HG02870 (cell line): ENCODE data around the gene GTF2H2.
"Not testable (repeated sequence)": the region's sequence is repeated elsewhere in the genome, so short reads cannot be mapped to it uniquely, and the experiment has no call there.

Source experiments
- ATAC-seq: cut with Tn5 transposase; IDR thresholded peaks from one replicate; pipeline ENCODE4 v1.9.1; 2021; ENCODE audit warnings: mild to moderate bottlenecking, moderate library complexity; ENCODE audit not compliant: unreplicated experiment

Gene GTF2H2

DNA sequence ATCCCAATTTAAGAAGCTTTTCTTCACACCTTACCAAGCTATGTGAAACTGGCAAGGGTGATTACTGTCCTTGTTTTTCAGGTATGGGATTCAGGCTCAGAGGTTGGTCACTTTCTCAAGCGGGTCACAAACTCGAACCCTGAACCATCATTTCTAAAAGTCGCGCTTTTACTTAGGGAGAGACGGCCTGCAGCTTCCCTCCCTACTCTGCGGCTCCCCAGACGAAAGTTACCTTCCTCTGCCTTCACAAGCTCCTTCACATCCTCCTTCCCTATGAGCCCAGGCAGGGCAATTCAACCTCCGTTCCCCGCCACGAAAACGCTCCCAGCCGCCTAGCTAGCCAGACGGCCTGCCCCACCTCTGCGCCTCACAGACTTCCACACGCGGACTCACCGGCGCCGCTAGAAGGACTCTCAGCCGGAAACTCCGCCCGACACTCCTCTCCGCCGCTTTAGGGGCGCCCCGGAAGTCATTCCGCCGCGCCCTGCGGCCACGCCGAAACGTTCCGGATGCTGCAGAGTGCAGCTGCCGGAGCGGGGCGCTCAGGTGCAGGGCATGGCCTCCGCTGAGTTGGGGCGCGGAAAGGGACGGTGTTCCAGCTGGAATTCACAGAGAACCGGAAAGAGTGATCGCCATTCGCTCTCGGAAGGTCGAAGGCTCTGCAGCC, at the start of gene GTF2H2:
GTF2H2 (minus strand) TSS at position 415 of the 667 bp plus-strand sequence. CDS start 4,913 bp downstream, outside the sequence.
- peak; percentile 94 for ATAC-seq

GRCh38 chr5:71109730-71110275, 42.3 kb upstream of the GTF2H2 start:
- ATAC-seq, result not testable (repeated sequence)

DNA sequence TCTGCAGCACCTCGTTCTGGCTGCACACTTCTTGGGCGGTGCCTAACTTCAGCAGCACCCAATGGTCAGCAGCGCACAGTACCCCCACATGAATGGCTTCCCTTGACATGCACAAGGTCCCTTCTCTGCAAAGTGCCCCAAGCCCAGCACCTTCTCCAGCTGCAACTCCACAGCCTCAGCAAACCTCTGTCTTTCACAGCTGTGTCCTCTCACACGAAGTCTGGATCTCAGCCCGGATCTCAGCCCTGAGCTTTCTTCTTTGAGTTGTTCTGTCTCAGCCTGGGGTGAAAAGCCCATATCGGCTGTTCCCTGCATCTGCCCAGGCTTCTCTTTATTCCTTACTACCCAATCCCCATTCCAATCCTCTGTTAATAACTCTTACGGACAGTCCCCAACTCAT, 32.5 kb upstream of the GTF2H2 start:
- ATAC-seq, result not testable (repeated sequence)

DNA sequence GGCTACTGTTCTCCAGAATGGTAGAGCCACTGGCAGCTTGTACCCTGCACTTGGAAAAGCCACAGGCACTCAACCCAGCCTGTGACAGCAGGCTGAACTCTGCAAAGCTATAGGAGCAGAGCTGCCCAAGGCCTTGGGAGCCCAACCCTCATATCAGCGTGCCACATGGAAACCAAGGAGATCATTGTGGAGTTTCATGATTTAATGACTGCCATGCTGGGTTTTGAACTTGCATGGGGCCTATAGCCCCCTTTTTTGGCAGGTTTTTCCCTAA, 30.4 kb upstream of the GTF2H2 start:
- not testable (repeated sequence) for ATAC-seq

GRCh38 chr5:71097173-71097929, 29.9 kb upstream of the GTF2H2 start:
- not testable (repeated sequence) for ATAC-seq

DNA sequence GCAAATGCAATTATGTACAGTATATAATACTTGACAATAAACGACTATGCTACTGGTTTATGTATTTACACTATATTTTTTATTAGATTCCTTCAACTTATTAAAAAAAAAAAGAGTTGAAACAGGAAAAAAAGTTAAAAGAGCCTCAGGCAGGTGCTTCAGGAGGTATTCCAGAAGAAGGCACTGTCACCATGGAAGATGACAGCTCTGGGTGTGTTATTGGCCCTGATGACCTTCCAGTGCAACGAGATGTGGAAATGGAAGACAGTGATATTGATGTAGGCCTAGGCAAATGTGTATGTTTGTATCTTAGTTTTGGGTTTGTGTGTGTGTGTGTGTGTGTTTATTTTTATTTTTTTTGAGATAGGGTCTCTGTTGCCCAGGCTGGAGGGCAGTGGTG, 22.3 kb upstream of the GTF2H2 start:
- not testable (repeated sequence) for ATAC-seq

DNA sequence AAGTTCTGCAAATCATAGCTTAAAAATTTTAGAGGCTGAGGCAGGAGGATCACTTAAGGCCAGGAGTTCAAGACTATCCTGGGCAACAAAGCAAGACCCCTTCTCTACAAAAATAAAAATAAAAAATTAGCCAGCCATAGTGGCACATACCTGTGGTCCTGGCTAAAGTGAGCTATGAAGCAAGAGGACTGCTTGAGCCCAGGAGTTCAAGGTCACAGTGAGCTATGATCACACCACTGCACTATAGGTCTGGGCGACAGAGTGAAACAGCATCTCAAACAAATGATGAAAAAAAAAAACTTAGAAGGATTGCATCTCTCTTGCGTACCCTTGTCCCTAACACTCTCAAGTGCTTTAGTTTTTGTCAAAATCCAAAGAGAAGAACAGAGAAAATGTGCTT, 21.3 kb upstream of the GTF2H2 start:
- not testable (repeated sequence) for ATAC-seq

GRCh38 chr5:71086145-71086544, 18.7 kb upstream of the GTF2H2 start:
- ATAC-seq, result not testable (repeated sequence)

DNA sequence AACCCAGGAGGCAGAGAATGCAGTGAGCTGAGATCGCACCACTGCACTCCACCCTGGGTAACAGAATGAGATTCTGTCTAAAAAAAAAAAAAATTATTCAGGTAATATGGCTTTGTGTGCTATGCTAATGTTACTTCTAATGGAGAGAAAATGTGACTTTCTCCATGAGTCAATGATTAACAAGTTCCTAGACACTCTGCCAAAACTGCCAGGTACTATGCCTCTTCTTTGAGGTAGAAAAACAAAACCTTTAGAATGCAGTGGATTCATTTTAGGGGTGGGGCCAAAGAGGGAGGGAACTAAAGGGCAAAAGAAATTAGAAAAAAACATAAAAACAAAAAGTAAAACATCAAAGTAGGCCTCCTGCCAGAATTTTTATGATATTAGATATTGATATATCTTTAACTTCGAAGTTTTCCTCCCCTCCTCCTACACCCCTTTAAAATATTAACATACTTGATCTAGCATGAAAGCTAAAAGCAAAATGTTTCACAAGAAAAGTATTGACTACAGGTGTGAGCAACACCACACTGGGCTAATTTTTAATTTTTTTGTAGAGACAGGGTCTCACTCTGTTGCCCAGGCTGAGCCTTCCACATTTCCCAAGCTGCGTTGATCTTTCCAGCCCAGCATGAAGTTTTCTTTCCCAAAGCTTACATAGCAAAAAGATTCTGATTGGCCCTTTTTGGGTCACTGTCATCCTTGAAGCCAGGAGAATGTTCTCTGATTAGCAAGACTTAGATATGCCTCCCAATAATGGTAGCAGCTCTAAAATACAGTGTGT, 17.0 kb upstream of the GTF2H2 start:
- ATAC-seq, result not testable (repeated sequence)

- ATAC-seq, result not testable (repeated sequence)
Measured at GRCh38 chr5:71082898-71083297, 15.4 kb upstream of the GTF2H2 start.

GRCh38 chr5:71082340-71082739, 14.9 kb upstream of the GTF2H2 start:
- ATAC-seq, result not testable (repeated sequence)

- ATAC-seq, result not testable (repeated sequence)
Measured at GRCh38 chr5:71061322-71061721, 6.2 kb downstream of the GTF2H2 start.

DNA sequence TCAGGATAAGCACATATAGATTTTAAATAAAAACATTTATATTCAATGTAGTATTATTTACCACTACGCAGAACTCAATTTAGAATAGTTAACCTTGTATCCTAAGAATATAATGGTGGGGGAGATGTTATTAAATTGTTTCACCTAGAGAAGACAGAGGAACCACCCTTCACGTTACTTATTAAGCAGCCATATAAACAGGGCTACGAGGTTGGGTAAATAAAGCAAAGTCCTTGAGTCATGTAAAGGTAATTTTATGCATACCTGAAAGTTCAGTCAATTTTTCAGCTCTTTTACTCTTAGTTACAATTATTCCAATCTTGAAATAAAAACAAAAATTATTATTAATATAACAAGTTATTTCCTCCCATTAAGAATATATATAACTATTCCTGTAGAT, 8.1 kb downstream of the GTF2H2 start:
- ATAC-seq, result not testable (repeated sequence)

DNA sequence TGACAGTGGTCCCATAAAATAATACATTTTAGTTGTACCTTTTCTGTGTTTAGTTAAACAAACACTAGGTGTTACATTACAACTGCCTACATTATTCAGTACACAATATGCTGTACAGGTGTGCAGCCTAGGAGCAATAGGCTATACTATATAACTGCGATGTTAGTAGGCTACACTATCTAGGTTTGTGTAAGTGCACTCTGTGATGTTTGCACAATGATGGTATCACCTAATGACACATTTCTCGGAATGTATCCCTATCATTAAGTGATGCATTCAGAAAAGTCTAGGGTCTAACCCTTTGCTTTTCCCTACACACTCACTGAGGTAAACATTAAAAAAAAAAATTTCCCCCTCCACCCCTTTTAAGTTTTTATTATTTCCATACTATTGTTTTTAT, 22.7 kb downstream of the GTF2H2 start:
- ATAC-seq, result not testable (repeated sequence)

DNA sequence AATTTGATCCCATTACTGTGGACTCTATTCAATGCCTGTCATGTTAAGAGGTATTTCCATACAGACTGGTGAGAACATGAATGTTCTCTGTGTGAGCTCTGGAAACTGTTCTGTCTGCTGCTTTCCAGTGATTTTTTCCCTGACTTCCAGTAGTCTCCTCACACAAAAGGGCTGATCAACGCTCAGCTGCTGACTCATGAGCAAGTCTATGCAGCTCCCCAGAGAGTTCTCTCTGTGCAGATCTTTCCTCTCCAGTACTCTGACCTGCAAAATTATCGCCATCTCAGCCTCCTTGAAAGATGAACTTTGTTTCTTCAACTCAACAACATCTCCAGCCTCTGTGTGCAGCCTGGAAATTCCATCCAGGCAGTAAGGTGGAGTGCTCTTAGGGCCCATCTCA, 23.3 kb downstream of the GTF2H2 start:
- not testable (repeated sequence) for ATAC-seq

DNA sequence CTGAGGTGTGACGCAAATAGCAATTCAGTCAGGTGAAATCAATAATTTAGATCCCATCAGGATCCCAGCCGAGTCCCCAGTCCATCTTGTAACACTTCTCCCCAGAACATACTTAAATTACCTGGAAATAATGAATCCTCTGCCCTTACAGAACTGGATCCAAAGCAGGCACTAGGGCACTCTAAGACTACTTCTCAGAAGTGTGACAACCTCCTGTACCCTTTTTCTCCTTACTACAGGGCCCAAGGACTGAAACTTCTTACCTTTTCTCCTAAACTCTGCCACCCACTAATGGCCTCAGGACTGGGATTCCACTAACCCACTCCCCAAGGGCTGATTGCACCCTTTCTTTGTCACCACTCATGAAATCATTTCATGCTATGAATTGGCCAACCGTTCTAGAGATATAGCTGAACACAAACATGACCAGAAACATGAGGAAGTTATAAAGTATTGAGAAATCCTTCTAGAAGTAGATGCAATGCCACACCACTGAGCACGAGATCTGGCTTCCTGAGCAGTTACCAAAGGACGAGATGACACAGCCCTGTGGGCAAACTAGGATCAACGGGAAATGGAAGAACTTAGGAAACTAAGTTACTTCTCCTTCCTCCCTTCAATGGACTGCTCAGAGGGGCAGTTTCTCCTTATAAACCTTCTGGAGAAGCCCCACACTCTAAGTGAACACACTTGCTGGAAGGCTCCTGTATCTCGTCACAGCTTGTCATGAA, 36.3 kb downstream of the GTF2H2 start:
- not testable (repeated sequence) for ATAC-seq

GRCh38 chr5:71025289-71025953, 42.1 kb downstream of the GTF2H2 start, which contains the start of gene NAIP:
TSS of gene NAIP (minus strand) at chr5:71025339. CDS start at chr5:71012915, 12,424 bp downstream.
- peak; percentile 51 for ATAC-seq

DNA sequence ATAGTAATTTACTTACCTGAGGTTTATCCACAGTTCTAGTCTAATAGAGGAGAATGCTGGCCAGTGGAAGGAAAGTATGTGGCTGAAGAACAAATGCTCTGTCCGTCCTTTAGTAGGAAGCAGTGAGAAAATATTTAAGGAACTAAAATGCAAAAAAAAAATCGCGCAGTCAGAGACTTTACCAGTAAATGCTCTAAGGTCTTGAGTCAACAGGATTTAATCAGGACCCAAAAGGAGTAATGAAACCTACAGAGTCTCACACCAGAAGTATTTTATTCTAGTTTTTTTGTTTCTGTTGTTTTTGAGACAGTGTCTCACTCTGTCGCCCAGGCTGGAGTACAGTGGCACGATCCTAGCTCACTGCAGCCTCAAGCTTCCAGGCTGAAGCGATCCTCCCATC, 46.8 kb downstream of the GTF2H2 start:
- not testable (repeated sequence) for ATAC-seq

DNA sequence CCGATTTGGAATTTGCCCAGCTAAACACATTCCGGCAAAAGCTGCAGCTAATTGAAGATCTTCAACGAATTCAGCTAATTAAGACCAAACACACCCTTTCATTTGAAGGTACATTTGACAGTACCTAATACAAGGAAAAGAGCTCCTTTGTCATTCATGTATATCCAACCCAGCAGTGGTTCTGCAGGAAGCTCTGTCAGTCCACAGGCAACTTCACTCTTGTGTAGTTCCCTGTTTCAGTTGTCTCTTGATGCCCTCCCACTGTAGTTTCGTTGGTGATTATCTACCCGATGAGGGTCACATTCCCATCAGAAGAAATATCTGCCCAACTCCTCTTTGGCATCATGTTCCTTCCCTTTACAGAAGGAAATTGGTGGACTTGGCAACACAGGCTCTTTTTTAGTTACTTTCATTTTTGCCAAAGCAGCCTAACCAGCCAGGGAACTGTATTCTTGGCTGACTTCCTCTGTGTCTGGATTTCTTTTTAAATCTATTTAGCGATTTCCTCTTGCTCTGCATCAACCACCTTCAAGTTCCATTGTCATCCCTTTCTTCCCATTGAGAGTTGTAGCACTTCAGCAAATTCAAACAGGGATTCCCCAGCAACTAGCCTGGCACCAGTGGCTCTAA, 49.0 kb downstream of the GTF2H2 start:
- ATAC-seq, result not testable (repeated sequence)
